Fibroblast of lung (primary cell): ENCODE results near the gene CTR9.

Source experiments
- EZH2 ChIP-seq: IDR thresholded peaks from 2 replicates; pipeline ENCODE4 v1.5.1; 2012; ENCODE audit warnings: low read length, control low read depth, mild to moderate bottlenecking; ENCODE audit errors: missing control alignments
- TF ChIP-seq, protein P1 (sequence below), 2 donors: IDR thresholded peaks in 1 of 2; conservative IDR thresholded peaks in 1 of 2; 1 replicate in 1 of 2; 2 replicates in 1 of 2; pipeline ENCODE4 v1.5.1; 2011 to 2012; ENCODE audit warnings: low read length in 2 of 2, control low read depth in 1 of 2, inconsistent platforms in 1 of 2, low read depth in 1 of 2, mild to moderate bottlenecking in 1 of 2

DNA sequence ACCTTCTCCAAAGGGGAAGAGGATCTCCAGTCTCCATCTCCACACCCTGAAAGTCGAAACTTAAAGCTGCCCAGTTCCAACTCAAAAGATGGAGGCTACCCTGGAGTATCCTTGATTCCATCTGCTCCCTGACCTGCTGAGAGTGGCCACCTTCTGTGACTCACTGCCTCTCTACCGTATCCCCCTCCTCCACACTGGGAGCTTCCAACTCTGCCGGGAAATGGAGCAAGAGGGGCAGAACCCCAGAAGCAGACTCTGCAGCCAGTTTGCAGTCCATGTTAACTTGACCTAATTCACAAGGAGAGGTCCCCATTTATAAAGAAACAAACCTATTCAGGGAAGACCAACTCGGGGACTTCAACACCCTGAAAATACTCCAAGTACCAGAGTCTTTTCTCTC lies 35.5 kb upstream of the CTR9 start:
- no peak for TF ChIP-seq EZH2
- TF ChIP-seq, protein P1, sequence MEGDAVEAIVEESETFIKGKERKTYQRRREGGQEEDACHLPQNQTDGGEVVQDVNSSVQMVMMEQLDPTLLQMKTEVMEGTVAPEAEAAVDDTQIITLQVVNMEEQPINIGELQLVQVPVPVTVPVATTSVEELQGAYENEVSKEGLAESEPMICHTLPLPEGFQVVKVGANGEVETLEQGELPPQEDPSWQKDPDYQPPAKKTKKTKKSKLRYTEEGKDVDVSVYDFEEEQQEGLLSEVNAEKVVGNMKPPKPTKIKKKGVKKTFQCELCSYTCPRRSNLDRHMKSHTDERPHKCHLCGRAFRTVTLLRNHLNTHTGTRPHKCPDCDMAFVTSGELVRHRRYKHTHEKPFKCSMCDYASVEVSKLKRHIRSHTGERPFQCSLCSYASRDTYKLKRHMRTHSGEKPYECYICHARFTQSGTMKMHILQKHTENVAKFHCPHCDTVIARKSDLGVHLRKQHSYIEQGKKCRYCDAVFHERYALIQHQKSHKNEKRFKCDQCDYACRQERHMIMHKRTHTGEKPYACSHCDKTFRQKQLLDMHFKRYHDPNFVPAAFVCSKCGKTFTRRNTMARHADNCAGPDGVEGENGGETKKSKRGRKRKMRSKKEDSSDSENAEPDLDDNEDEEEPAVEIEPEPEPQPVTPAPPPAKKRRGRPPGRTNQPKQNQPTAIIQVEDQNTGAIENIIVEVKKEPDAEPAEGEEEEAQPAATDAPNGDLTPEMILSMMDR (conservative IDR thresholded peaks at IDR 0.05 in 1 of 2, IDR thresholded peaks at IDR 0.05 in 1 of 2; ENCODE audit: low read depth in 1 of 2, low read length in 2 of 2) = no peak
